NCI-H128 (cell line): ENCODE results near the gene CNEP1R1.
A peak's percentile ranks its signal among the peaks of the same experiment; 100 is the strongest.

Source experiments
- DNase-seq: peaks from one replicate; lab custom pipeline; 2025; ENCODE audit not compliant: unreplicated experiment; lab: John Stamatoyannopoulos, UW

The CNEP1R1 gene

DNA sequence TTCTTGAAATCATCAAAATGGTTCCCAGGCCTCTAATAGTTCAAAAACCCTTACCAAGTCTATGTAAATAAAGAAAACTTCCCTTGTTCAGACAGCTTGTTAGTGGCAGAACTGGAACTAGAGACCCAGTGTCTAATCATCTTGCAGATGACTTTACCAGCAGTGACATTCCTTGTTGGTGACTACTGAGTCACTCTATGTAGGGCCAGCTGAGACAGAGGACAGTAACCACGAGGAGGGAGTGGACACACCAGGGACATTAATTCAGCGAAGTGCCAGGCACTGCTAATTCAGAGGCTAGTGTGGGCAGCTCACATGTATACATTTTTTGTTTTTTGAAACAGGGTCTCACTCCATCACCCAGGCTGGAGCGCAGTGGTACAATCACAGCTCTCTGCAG, 34.6 kb downstream of the CNEP1R1 start:
- no peak for DNase-seq

DNA sequence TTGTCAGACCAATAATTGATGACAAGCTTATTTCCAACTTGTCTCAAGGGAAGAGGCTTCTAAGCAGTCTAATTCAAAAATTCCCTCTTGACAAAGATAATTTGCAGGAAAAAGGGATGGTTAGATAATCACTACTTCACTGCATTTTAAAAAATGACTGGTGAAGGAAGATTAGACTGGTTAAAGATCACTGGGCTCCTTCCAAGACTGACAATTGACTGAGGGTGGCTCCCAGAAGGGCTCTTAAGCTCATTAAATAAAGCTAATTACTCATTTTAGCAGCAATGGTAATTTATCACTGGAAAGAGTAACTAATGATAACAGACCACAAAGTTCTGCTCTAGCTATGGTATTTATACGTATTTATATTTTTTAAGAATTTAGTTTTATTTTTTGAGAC, 36.3 kb downstream of the CNEP1R1 start:
- no peak for DNase-seq

DNA sequence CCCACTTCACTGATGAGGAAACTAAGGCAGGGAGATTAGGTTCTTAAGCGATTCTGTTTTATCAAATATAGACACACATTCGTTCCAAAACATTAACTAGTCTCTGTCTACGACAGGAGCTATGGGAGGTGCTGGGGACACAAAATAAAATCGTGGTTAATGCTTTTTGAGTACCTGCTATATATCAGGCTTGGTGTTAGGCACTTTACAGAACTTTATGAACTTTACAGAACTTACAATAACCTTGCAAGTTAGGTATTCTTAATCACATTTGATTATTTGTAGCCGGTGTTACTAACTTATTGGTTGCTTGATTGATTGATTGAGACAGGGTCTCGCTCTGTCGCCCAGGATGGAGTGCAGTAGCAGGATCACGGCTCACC, 40.2 kb downstream of the CNEP1R1 start:
- no peak for DNase-seq

DNA sequence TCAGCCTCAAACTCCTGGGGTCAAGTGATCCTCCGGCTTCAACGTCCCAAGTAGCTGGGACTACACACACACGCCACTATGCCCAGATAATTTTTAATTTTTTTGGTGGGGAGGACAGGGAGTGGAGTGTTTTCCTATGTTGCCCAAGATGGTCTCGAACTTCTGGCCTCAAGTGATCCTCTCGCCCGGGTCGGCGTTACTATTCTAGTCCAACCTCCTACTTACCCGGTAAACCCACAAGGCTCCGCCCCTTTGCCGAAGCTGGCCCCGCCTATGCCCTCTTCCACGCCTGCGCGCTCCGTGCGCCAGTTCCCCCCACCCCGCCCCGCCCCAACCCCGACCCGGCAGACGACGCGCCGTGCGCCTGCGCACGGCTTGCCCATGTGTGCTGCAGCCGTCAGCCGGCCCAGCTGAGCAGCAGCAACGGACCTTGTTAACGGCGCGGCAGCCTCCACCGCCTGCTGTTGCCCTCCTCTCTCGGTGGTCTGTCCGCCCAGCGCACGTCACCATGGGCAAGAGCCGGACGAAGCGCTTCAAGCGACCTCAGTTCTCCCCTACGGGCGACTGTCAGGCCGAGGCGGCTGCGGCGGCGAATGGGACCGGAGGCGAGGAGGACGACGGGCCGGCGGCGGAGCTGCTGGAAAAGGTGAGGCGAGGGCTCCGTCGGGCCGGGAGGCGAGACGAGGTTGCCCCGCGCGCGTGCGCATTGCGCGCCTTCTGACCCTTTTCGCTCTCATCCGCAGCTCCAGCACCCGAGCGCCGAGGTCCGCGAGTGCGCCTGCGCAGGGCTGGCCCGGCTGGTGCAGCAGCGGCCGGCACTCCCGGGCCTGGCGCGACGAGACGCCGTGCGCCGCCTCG, 40.8 kb downstream of the CNEP1R1 start, which contains the start of gene HEATR3:
TSS of gene HEATR3 (plus strand) at position 347 of the 858 bp plus-strand sequence. CDS start at position 509, 162 bp downstream.
- DNase-seq = peak; percentile 62

DNA sequence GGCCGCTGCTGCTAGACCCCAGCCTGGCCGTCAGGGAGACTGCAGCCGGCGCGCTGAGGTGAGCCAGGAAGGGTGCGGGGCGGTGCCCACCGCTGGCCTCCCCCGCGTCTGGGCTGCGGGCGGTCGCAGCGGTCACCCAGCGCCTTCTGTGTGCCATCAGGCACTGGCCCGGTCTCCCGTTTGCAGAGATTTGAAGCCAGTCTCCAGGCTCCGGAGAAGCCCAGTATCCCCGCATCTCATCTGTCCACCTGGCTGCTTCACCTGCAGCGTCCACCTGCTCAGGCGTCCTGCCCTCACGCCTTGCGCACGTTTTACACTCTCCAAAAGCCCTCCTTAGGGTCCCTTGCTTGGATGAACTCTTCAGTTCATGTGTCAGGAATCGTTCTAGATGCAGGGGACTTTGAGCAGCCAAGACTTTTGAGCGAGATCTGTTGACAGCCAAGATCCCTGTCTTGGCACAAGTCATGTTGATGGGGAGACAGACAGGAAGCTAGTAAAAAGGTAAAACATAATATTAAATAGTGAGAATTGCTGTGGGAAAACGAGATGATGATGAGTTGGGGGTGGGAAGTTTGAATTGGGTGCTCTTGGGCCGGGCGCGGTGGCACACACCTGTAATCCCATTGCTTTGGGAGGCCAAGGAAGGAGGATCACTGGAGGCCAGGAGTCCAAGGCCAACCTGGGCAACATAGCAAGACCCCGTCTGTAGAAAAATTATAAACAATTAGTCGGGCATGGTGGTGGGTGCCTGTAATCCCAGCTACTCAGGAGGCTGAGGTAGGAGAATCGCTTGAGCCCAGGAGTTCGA, 41.7 kb downstream of the CNEP1R1 start:
- DNase-seq = no peak

DNA sequence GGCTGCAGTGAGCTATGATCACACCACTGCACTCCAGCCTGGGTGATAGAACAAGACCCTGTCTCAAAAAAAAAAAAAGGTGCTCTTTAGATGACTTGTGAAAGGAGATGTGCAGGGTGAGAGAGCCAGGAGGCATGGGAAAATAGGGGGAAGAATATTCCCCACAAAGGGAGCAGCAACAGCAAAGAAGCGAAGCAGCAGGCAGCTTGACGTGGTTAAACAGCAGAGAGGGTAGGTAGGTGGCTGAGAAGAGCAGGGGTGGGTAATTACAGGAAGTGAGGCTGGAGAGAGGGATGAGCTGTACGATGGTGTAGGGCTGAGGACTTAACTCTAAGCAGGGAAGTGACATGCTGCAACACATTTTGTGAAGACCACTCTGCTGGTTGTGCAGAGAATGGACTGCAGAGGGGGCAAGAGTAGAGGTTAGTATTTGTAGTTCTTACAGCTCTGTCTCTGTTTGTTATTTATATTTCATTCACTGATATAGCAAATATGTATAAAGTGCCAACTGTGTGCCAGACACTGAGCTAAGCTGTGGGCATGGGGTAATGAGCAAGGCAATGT, 42.3 kb downstream of the CNEP1R1 start:
- DNase-seq = no peak

DNA sequence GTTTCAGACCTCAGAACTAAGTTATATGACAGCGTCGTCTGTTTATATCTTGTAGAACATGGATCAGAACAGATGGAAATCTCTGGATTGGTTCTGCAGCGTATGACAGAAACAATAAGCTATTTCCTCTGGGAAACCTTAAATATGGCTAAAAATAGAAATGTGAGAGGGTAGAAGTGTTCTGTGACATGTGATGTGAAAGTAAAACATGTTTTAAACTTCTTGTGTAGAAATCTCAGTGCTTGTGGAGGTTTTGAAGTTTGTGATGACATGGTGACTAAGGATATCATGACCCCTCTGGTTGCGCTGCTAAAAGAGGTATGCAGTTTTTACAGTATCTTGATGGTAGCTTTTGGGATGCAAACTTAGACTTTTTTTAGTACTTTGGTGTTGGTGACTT, 43.5 kb downstream of the CNEP1R1 start:
- no peak for DNase-seq

DNA sequence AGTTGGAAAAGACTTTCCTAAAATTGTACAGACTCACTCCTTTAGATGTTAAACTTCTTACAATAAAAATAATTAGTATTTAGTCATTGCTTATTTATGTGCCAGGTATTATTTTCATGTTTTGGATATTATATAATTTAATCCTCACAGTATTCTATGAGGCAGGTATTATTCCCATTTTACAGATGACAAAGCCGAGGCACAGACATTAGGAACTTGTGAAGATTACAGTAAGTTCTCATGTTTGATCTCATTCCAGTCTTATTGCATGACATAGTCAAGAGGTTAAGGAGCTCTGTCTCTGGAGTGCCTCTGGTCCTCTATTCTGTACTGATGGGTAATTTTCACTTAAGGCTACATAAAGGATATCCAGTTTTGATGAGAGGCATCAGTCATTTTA, 44.0 kb downstream of the CNEP1R1 start:
- DNase-seq = no peak

DNA sequence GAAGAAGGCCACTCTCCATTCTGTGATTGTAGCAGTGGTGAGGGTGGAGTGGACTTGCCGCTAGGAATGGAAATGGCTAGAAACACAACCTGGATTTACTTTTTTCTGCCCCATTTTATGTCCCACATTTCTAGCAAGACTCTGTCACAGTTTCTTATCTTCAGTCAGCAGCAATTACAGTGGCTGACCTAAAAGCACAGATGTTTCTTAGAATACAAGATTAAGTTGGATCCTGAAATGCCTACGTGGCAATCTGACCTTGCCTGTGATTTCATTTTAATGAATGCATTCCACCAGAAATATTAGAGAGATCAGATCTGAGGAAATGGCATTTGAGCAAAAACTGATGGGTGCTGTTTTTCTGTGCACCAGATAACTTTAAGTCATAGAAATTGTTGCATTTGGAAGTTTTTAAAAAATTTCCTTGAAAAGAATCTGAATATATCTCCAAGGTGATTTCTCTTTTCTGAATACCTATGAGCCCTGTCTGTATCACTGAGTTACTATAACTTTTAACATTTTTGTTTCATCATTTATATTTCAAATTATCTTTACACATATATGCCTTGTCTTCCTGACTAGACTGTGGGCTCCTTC, 46.1 kb downstream of the CNEP1R1 start:
- DNase-seq = no peak

DNA sequence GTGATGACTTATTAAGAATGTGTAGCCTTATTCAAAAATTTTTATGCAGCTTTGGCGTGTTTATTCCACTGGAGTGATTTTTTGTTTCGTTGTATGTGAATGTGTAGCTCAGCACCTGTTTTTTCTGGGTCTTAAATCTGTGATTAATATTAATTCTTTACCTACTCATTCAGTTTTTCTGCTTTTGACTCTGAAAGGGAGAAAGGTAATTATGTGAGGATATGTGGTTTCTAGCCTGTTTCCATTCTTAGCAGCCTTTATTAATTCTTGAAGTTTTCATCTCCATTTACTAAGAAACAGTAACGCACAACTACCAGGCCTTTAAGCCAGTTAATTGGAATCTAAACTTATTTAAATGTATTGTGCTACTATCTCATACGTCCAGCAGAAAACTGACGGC, 47.7 kb downstream of the CNEP1R1 start:
- DNase-seq = no peak

DNA sequence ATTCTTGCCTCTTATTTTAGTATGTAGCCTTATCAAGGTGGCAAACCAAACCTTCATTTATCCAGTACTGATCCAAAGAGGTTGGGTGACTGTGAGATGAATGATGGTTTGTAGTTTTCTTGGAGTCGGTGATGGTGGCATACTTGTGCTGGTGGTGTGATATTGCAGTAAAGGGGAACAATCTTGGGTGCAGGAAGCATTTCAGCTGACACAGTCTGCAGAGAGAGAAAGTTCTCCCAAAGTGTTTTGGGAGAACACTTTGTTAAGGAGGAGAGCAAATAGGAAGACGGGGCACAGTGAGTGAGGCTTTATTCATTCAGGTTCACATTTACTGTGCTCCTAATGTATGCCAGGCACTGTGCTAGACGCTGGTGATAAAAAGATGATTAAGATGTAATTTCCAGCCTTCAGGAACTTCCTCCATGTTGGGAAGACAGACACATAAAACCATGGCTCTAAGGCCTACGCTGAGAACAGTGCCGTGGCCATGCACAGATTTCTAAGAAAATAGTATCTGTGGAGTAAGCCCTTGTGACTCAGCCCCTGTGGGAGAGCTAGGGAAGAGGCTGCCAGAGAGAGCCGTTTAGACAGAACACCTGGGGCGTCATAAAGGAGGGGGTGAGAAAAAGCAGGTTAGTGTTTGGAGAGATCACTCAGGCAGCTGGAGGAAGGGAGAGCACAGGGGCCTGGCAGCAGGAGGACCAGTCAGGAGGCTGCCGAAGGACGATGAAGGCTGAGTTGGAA, 54.5 kb downstream of the CNEP1R1 start:
- no peak for DNase-seq

DNA sequence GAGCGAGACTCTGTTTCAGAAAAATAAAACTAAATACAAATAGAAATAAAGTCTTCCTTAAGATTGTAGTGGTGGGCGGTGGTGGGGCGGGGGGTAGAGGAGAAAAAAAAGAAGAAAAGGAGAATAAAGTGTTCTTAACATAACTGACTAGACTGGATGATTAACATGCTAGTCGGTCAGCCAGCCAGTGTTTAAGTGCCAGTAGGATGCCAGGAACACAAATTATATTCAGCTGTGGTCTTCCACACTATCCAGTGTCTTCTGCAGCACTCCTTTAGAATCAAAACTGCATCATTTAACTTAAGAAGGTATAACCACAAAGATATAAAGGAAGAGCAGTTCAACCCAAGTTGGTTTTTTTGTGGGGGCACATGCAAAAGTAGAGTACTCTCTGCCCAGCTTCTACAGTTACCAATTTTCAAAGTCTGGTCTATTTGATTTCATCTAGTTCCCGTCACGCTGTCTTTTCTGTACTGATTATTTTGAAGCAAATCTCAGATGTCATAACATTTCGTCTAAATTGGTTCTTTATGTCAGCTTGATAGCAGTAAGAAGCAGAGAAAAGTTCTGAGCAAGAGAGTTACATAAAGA, 56.5 kb downstream of the CNEP1R1 start:
- DNase-seq = no peak

DNA sequence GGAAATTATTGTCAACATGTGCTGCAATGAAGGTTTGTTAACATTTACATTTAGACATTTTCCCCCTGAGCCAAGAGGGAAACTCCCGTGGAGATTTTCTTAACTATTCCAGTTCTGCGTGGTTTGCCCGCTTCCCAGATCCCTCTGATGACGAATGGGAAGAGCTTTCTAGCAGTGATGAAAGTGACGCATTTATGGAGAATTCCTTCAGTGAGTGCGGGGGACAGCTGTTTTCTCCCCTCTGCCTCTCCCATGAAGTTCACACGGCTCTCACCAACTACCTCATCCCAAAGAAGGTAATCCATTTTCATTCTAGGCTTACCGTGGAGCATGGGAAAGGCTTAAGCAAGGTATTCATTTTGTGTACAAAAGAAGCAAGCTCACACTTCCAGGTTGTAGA, 59.0 kb downstream of the CNEP1R1 start:
- DNase-seq = no peak

DNA sequence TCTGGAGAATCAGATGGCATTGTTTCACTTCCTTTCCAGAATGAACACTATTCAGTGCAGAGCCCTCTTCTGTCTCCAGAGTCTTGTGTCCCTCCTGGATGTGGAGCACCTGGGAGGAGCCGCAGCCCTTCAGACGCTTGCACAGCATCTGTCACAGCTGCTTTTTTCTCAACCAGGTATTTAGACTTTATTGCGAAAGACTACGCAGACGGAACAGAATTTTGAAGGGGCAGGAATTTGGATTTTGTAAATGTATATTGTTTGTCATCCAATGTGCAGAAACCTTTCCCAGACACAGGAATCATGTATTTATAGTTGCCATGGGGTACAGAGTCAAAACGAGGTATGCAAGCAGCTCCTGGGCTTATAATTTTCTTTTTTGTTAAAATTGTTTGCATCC, 61.2 kb downstream of the CNEP1R1 start:
- no peak for DNase-seq
